Peyer's patch (tissue), 4 donors: ENCODE results near the gene ACTL7B. TPM values are rescaled to one million over a fixed set of nuclear protein-coding genes. Genes with fewer than 3 reads are reported as not detected.

Experiments used
- DNase-seq, 3 donors: peaks; one replicate each; pipeline ENCODE4 v3.0.0-alpha.2; 2017 to 2019
- H3K27ac ChIP-seq, 4 donors: fragments of 200-600 bp; sonication (generic); one replicate each; pipeline ENCODE4 v1.5.1; 2016 to 2019
- H3K27me3 ChIP-seq, 2 donors: fragments of 200-600 bp; sonication (generic); one replicate each; pipeline ENCODE4 v1.5.1; 2019
- H3K36me3 ChIP-seq, 3 donors: fragments of 200-600 bp; sonication (generic); one replicate each; pipeline ENCODE4 v1.5.1; 2016 to 2019
- H3K4me1 ChIP-seq, 4 donors: fragments of 200-600 bp; sonication (generic); one replicate each; pipeline ENCODE4 v1.5.1; 2016 to 2019
- H3K4me3 ChIP-seq, 4 donors: fragments of 200-600 bp; sonication (generic); 1 replicate in 3 of 4; 2 replicates in 1 of 4; pipeline ENCODE4 v1.5.1; 2016 to 2019; ENCODE audit warnings: mild to moderate bottlenecking in 1 of 4
- H3K9me3 ChIP-seq, 4 donors: fragments of 200-600 bp; sonication (generic); one replicate each; pipeline ENCODE4 v1.5.1; 2016 to 2019; ENCODE audit warnings: mild to moderate bottlenecking in 1 of 4
- CTCF ChIP-seq, 6 experiments: fragments of 450-650 bp in 4 of 6; fragments of 200-600 bp in 2 of 6; sonication (generic) in 1 of 6; IDR thresholded peaks; one replicate each; pipeline ENCODE4 v1.5.1; 2017 to 2019; ENCODE audit warnings: antibody characterized with exemption in 6 of 6, mild to moderate bottlenecking in 3 of 6, moderate library complexity in 1 of 6
- POLR2A ChIP-seq, 2 donors: fragments of 450-650 bp; IDR thresholded peaks; one replicate each; pipeline ENCODE4 v1.5.1; 2017; ENCODE audit warnings: antibody characterized with exemption in 2 of 2, mild to moderate bottlenecking in 2 of 2, moderate library complexity in 2 of 2
- total RNA-seq, 4 donors: library from RNA; depleted of rRNA; stranded (reverse); fragments of >200 nt; gene quantifications; one replicate each; pipeline ENCODE4 v1.1.0, GENCODE V29; 2016

Gene ACTL7B
- total RNA-seq, 4 donors from 2014 or later = not detected

DNA sequence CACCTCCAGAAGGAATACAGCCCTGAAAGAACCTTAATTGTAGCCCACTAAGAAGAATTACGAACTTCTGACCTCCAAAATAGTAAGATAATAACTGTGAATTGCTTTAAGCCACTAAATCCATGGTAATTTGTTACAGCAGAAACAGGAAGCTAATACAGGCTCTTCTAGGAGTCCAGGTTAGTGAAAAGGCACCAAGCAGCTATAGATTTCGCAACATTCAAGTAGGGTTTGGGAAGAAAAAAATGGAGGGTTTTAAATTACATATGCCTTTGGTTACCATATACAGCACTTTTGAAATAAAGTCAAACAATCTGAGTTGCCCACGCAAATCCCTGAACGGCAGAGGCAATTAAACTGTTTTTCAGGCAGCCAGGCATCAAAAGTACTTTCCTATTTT lies 4.6 kb upstream of the ACTL7B start:
- Histone ChIP-seq H3K4me3 (no peak overlapping the region), H3K27ac (no peak overlapping the region), H3K36me3 (no peaks in the 10 kb centered on the region), H3K4me1 (no peaks in the 10 kb centered on the region), H3K27me3 (no peaks in the 10 kb centered on the region), H3K9me3 (no peaks in the 10 kb centered on the region)
- no peak for TF ChIP-seq CTCF (IDR thresholded peaks at IDR 0.05)
- TF ChIP-seq POLR2A (IDR thresholded peaks at IDR 0.05) = no peak
- no peak for DNase-seq

DNA sequence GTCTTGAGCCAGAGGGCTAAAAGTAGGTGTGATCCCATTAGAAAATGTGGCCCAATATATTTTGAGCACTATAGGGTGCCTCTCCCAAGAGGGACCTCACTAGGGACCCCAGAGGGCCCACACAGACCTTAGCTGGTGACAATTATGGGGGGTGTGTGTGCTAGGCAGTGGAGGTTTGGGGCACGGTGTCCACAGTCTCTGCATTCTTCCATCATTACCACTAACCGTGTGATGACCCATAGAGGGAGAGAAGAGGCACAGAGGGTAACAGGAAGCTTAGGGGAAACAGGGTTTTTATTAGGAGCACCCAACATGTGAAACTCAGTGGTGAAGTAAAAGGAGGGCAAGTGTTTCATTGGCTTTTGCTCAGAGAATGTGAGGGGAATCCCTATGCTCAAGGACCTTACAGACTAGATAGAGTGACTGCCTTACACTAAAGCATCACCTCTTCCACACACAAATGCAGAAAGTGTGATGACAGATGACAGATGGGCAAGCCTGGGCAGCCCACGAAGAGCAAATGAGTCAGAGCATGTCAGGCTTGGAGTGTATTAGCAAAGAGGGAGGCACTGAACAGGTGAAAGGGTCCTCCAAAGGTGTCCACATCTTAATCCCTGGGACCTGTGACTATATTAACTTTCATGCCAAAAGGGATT lies 3.8 kb upstream of the ACTL7B start:
- Histone ChIP-seq H3K36me3 (no peaks in the 10 kb centered on the region), H3K4me1 (no peaks in the 10 kb centered on the region), H3K9me3 (no peaks in the 10 kb centered on the region), H3K4me3 (no peak overlapping the region), H3K27me3 (no peaks in the 10 kb centered on the region), H3K27ac (no peak overlapping the region)
- TF ChIP-seq POLR2A (IDR thresholded peaks at IDR 0.05) (no peak), CTCF (IDR thresholded peaks at IDR 0.05) (no peak)
- no peak for DNase-seq

- no peak for DNase-seq
- Histone ChIP-seq H3K27ac (no peak overlapping the region), H3K27me3 (no peaks in the 10 kb centered on the region), H3K36me3 (no peaks in the 10 kb centered on the region), H3K4me1 (no peaks in the 10 kb centered on the region), H3K4me3 (no peak overlapping the region), H3K9me3 (no peaks in the 10 kb centered on the region)
- no peak for TF ChIP-seq POLR2A (IDR thresholded peaks at IDR 0.05)
- TF ChIP-seq CTCF (IDR thresholded peaks at IDR 0.05) = no peak
These were observed 1.8 kb upstream of the ACTL7B start for GRCh38 chr9:108857572-108857971.

DNA sequence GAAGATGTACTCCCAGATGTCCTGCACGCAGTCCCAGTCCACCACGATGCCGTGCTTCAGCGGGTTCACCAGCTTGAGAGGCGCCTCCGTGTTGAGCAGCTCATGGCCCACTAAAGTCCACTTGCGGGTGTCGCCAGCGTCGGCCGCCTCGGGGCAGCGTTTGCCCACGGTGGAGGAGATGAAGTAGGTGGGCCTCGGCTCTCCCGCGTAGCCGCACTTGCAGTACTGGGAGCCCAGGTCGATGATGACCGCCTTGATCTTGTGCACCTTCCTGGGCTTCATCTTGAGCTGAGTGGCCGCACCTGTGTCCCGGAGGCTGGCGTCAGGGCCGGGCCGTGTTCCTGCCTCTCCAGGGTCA lies 278 bp downstream of the ACTL7B start:
- H3K9me3 ChIP-seq = no peaks in the 10 kb centered on the region
- no peak overlapping the region for H3K27ac ChIP-seq
- no peak for DNase-seq
- no peak overlapping the region for H3K4me3 ChIP-seq
- no peaks in the 10 kb centered on the region for H3K27me3 ChIP-seq
- no peak for TF ChIP-seq POLR2A (IDR thresholded peaks at IDR 0.05)
- no peak for TF ChIP-seq CTCF (IDR thresholded peaks at IDR 0.05)
- no peaks in the 10 kb centered on the region for H3K36me3 ChIP-seq
- no peaks in the 10 kb centered on the region for H3K4me1 ChIP-seq

DNA sequence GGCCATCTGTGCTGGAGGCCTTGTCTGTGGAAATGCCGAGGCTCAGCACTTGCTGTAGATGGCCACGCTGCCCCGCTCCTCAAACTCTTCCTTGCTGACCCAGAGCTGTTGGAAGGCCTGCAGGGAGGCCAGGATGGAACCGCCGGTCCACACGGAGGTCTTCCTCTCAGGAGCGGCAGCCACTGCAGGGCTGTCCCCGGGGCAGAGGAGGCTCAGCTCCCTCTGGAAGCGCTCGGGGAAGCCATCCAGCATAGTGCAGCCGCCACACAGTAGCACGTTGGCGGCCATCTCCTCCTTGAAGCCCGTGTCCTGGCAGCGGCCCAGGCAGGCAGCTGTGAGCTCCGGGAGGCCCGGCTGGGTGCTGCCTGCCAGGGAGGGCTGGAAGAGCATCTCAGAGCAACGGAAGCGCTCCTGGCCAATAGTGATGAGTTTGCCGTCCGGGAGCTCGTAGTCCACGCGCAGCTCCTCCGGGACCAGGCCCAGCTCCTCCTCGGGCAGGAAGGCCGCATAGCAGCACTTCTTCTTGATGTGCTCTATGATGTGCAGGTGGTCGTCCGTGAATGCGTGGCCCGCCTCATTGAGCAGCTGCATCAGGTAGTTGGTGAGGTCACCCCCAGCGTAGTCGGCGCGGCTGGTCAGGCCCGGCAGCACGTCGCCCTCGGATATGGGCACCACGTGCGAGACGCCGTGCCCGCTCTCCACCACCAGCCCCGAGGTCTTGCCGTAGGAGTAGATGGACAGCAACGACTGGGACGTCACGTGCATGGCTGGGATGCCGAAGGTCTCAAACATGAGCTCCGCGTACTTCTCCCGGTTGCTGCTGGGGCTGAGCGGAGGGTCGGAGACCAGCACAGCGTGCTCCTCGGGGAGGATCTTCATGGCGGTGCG lies 901 bp downstream of the ACTL7B start:
- no peak for DNase-seq
- no peak overlapping the region for H3K4me3 ChIP-seq
- H3K36me3 ChIP-seq = no peaks in the 10 kb centered on the region
- TF ChIP-seq POLR2A (IDR thresholded peaks at IDR 0.05) = no peak
- TF ChIP-seq CTCF (IDR thresholded peaks at IDR 0.05) = no peak
- H3K4me1 ChIP-seq = no peaks in the 10 kb centered on the region
- H3K9me3 ChIP-seq = no peaks in the 10 kb centered on the region
- no peak overlapping the region for H3K27ac ChIP-seq
- H3K27me3 ChIP-seq = no peaks in the 10 kb centered on the region
